Measurements from ENCODE around the gene NEDD9. TPM values are rescaled to one million over a fixed set of nuclear protein-coding genes. Genes with fewer than 3 reads are reported as not detected.

NEDD9 gene
- total and polyA plus RNA-seq, 4 donors: 7.5 to 16.8 (median 11.7) TPM

GRCh38 chr6:11181478-11182136, 50.9 kb downstream of the NEDD9 start:
- H3K9me3 ChIP-seq (ENCODE audit: control insufficient read depth in 4 of 4, low read length in 3 of 4): peaks cover 0 to 6% (median 0%) of the 10 kb centered on the region in 4 donors
- no peak overlapping the region for H3K9ac ChIP-seq (ENCODE audit: low read depth in 1 of 2, low read length in 2 of 2)
- no peak overlapping the region for H3K27ac ChIP-seq (ENCODE audit: low read depth in 1 of 2, low read length in 2 of 2)
- H3K4me1 ChIP-seq (ENCODE audit: control insufficient read depth in 4 of 4, insufficient read depth in 4 of 4, low read length in 3 of 4): no peaks in the 10 kb centered on the region
- H3K27me3 ChIP-seq (ENCODE audit: control insufficient read depth in 4 of 4, insufficient read depth in 4 of 4, low read length in 3 of 4): no peaks in the 10 kb centered on the region
- H3K36me3 ChIP-seq (ENCODE audit: control insufficient read depth in 4 of 4, insufficient read depth in 3 of 4, low read depth in 1 of 4, low read length in 3 of 4): peaks cover 2 to 14% (median 6%) of the 10 kb centered on the region in 4 donors
- H3K4me3 ChIP-seq (ENCODE audit: low read depth in 1 of 3, low read length in 3 of 3): no peak overlapping the region
- no peak for TF ChIP-seq TAF1 (conservative IDR thresholded peaks at IDR 0.05)
- TF ChIP-seq, protein P1, sequence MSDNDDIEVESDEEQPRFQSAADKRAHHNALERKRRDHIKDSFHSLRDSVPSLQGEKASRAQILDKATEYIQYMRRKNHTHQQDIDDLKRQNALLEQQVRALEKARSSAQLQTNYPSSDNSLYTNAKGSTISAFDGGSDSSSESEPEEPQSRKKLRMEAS (IDR thresholded peaks at IDR 0.05): no peak
- TF ChIP-seq YY1 (IDR thresholded peaks at IDR 0.05): no peak
- no peak for TF ChIP-seq RAD21 (IDR thresholded peaks at IDR 0.05)
- TF ChIP-seq JUND (IDR thresholded peaks at IDR 0.05): no peak
- no peak for TF ChIP-seq CTCF (IDR thresholded peaks at IDR 0.05; ENCODE audit: low read depth, low read length, missing input control)
- no peak for TF ChIP-seq ATF3 (IDR thresholded peaks at IDR 0.05)
- no peak for TF ChIP-seq FOXA2 (IDR thresholded peaks at IDR 0.05)
- no peak for TF ChIP-seq REST (IDR thresholded peaks at IDR 0.05)
- TF ChIP-seq HNF4G (IDR thresholded peaks at IDR 0.05): no peak
- no peak for TF ChIP-seq SP1 (IDR thresholded peaks at IDR 0.05)
- no peak for TF ChIP-seq RXRA (IDR thresholded peaks at IDR 0.05)
- no peak for TF ChIP-seq NR2F2 (IDR thresholded peaks at IDR 0.05)
- no peak for DNase-seq (ENCODE audit: low spot score)
- 99% methylated on average over 3 of the region's 3 CpGs for WGBS

DNA sequence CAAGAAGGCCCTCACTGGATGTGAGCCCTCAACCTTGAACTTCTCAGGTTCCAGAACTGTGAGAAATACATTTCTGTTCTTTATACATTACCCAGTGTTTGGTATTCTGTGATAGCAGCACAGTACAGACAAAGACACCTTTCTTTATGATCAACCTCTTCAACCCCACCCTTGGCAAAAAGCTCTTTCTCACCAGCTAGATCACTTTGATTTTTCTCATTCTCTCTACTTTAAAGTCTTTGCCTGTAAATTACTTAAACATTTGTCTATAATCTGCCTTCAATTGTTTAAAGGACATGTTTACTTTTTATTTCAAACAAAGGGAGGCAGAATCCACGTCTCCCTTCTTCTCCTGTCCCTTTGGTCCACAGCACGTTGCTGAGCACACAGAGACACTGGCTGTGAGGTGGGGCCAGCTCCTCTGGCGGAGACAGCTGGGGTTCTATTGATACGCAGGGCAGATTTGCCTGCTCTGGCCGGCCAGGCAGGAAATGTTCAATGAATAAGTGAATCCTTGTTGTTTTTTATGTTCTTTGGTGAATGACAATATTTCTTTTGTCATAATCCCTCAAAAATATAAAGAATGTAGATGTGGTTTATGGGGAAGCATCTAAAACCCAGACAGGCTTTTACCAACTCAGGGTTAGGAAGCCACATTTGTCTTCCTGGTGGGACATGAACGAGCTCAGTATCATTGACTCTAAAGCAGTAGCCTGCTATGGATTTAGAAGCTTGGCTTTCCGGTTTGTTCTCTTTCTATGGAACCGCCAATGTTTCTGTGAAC, 52.9 kb downstream of the NEDD9 start:
- DNase-seq (ENCODE audit: low spot score): no peak
- no peaks in the 10 kb centered on the region for H3K27me3 ChIP-seq (ENCODE audit: control insufficient read depth in 4 of 4, insufficient read depth in 4 of 4, low read length in 3 of 4)

More for the DNA sequence above, 52.9 kb downstream of the NEDD9 start:
- no peak overlapping the region for H3K27ac ChIP-seq (ENCODE audit: low read depth in 1 of 2, low read length in 2 of 2)
- H3K4me3 ChIP-seq (ENCODE audit: low read depth in 1 of 3, low read length in 3 of 3): no peak overlapping the region
- H3K4me1 ChIP-seq (ENCODE audit: control insufficient read depth in 4 of 4, insufficient read depth in 4 of 4, low read length in 3 of 4): no peaks in the 10 kb centered on the region
- TF ChIP-seq REST (IDR thresholded peaks at IDR 0.05) (no peak), FOXA1 (IDR thresholded peaks at IDR 0.05) (no peak)
- peaks cover 0 to 6% (median 2%) of the 10 kb centered on the region in 4 donors for H3K36me3 ChIP-seq (ENCODE audit: control insufficient read depth in 4 of 4, insufficient read depth in 3 of 4, low read depth in 1 of 4, low read length in 3 of 4)
- H3K9me3 ChIP-seq (ENCODE audit: control insufficient read depth in 4 of 4, low read length in 3 of 4): peaks cover 0 to 6% (median 0%) of the 10 kb centered on the region in 4 donors
- WGBS: 76% methylated on average over 8 of the region's 8 CpGs
- H3K9ac ChIP-seq (ENCODE audit: low read depth in 1 of 2, low read length in 2 of 2): no peak overlapping the region

Measured in liver (tissue), 9 donors.